CD8-positive, alpha-beta memory T cell (primary cell): ENCODE measurements around the gene RASA3. TPM values are rescaled to one million over a fixed set of nuclear protein-coding genes. Genes with fewer than 3 reads are reported as not detected.

Experiments
- CTCF ChIA-PET: fragments of 350-600 bp; sonication (Branson Sonifier 250); formaldehyde crosslinking; loops from one replicate; lab custom pipeline; 2021; ENCODE audit warnings: antibody characterized with exemption; lab: Charles Lee
- POLR2A ChIA-PET: fragments of 350-600 bp; sonication (Branson Sonifier 250); formaldehyde crosslinking; loops from one replicate; lab custom pipeline; 2021; ENCODE audit warnings: antibody characterized with exemption; lab: Charles Lee
- DNase-seq, 5 donors: peaks; one replicate each; pipeline versions ENCODE4 v3.0.0 to v3.0.0-alpha.2; 2020 to 2022; ENCODE audit warnings: mixed read lengths in 1 of 5
- H3K27ac ChIP-seq: one replicate; pipeline ENCODE4 v1.7.0; 2013; ENCODE audit warnings: low read depth, mild to moderate bottlenecking, low read length, moderate library complexity
- H3K27me3 ChIP-seq: 2 replicates; pipeline ENCODE4 v1.7.0; 2013; ENCODE audit warnings: low read length, mild to moderate bottlenecking; ENCODE audit not compliant: insufficient read depth, poor library complexity, severe bottlenecking
- H3K36me3 ChIP-seq: 2 replicates; pipeline ENCODE4 v1.7.0; 2013; ENCODE audit warnings: mild to moderate bottlenecking, low read length, moderate library complexity; ENCODE audit not compliant: insufficient read depth
- H3K4me1 ChIP-seq: 2 replicates; pipeline ENCODE4 v1.7.0; 2013; ENCODE audit warnings: mild to moderate bottlenecking, low read length, moderate library complexity; ENCODE audit not compliant: insufficient read depth
- H3K4me3 ChIP-seq: 2 replicates; pipeline ENCODE4 v1.7.0; 2013; ENCODE audit warnings: mild to moderate bottlenecking, low read length
- H3K9me3 ChIP-seq: 2 replicates; pipeline ENCODE4 v1.7.0; 2013; ENCODE audit warnings: mild to moderate bottlenecking, low read length
- H3K27ac Mint-ChIP-seq, 8 donors: one replicate each; pipeline ENCODE4 v1.8.0; 2020 to 2021; ENCODE audit warnings: mixed read lengths in 8 of 8, mild to moderate bottlenecking in 6 of 8, inconsistent platforms in 3 of 8, moderate library complexity in 3 of 8
- H3K27me3 Mint-ChIP-seq, 2 donors: one replicate each; pipeline ENCODE4 v1.8.0; 2020 to 2021; ENCODE audit warnings: mixed read lengths in 2 of 2, mild to moderate bottlenecking in 1 of 2, moderate library complexity in 1 of 2
- H3K36me3 Mint-ChIP-seq, 3 donors: one replicate each; pipeline ENCODE4 v1.8.0; 2020 to 2021; ENCODE audit warnings: mixed read lengths in 3 of 3, inconsistent platforms in 1 of 3, mild to moderate bottlenecking in 1 of 3
- H3K4me1 Mint-ChIP-seq, 3 donors: one replicate each; pipeline ENCODE4 v1.8.0; 2020 to 2021; ENCODE audit warnings: mixed read lengths in 3 of 3, inconsistent platforms in 1 of 3, mild to moderate bottlenecking in 1 of 3
- H3K4me3 Mint-ChIP-seq, 7 donors: one replicate each; pipeline ENCODE4 v1.8.0; 2020 to 2021; ENCODE audit warnings: mixed read lengths in 7 of 7, mild to moderate bottlenecking in 6 of 7, moderate library complexity in 4 of 7, inconsistent platforms in 2 of 7
- H3K9me3 Mint-ChIP-seq, 5 donors: one replicate each; pipeline ENCODE4 v1.8.0; 2020 to 2022; ENCODE audit warnings: mixed read lengths in 5 of 5, mild to moderate bottlenecking in 3 of 5, moderate library complexity in 2 of 5, inconsistent platforms in 1 of 5
- polyA plus RNA-seq: library from polyadenylated mRNA; unstranded; fragments of 300-500 nt; fragmentation: Illumina TruSeq; gene quantifications from one replicate; pipeline ENCODE4 v1.2.3, GENCODE V29; 2021
- total RNA-seq, 2 experiments: library from RNA; stranded (reverse); gene quantifications; one replicate each; pipeline ENCODE4 v1.2.3, GENCODE V29; 2021

The RASA3 gene
- total and polyA plus RNA-seq, 3 experiments from 2014 or later = 26.4 to 123 (median 27.1) TPM

- Mint-ChIP-seq H3K4me3 (peak overlapping the region; percentile 17 to 87 (median 52)), H3K36me3 (peaks cover 15 to 70% (median 19%) of the 10 kb centered on the region in 3 donors), H3K27me3 (peaks cover 0 to 2% of the 10 kb centered on the region in 2 donors), H3K27ac (peak overlapping the region; percentile 67 to 92 (median 84)), H3K4me1 (peaks cover 74 to 92% (median 82%) of the 10 kb centered on the region in 3 donors), H3K9me3 (peaks cover 9 to 28% (median 18%) of the 10 kb centered on the region in 5 donors)
- Histone ChIP-seq H3K27ac (no peak overlapping the region), H3K36me3 (peaks cover 9% of the 10 kb centered on the region), H3K9me3 (peaks cover 7% of the 10 kb centered on the region), H3K4me3 (no peak overlapping the region), H3K4me1 (peaks cover 66% of the 10 kb centered on the region), H3K27me3 (no peaks in the 10 kb centered on the region)
- DNase-seq = no peak
- ChIA-PET POLR2A (no interaction called here), CTCF (interaction anchor here (2.7 kb wide), 1 partner anchor 14 kb away, joined by 10 read pairs; no protein-coding TSS in a partner anchor)
These were observed 35.1 kb downstream of the RASA3 start for GRCh38 chr13:114097212-114097892.

- peaks cover 15 to 70% (median 24%) of the 10 kb centered on the region in 3 donors for H3K36me3 Mint-ChIP-seq
- H3K27ac Mint-ChIP-seq = peak overlapping the region; percentile 63 to 92 (median 80)
- H3K4me1 Mint-ChIP-seq = peaks cover 77 to 92% (median 82%) of the 10 kb centered on the region in 3 donors
- CTCF ChIA-PET = interaction anchor here (1.0 to 2.7 kb wide), 2 partner anchors 12 to 14 kb away, joined by 4 to 10 read pairs; no protein-coding TSS in a partner anchor
- Histone ChIP-seq H3K9me3 (peaks cover 8% of the 10 kb centered on the region), H3K4me1 (peaks cover 63% of the 10 kb centered on the region), H3K36me3 (peaks cover 9% of the 10 kb centered on the region), H3K4me3 (no peak overlapping the region), H3K27me3 (no peaks in the 10 kb centered on the region), H3K27ac (no peak overlapping the region)
- peak overlapping the region; percentile 17 to 87 (median 52) for H3K4me3 Mint-ChIP-seq
- POLR2A ChIA-PET = no interaction called here
- no peak for DNase-seq
- H3K9me3 Mint-ChIP-seq = peaks cover 15 to 28% (median 22%) of the 10 kb centered on the region in 5 donors
- peaks cover 0 to 2% of the 10 kb centered on the region in 2 donors for H3K27me3 Mint-ChIP-seq
These were observed 35.6 kb downstream of the RASA3 start for GRCh38 chr13:114096811-114097211.

- Histone ChIP-seq H3K9me3 (peaks cover 15% of the 10 kb centered on the region), H3K27me3 (no peaks in the 10 kb centered on the region), H3K27ac (no peak overlapping the region), H3K4me1 (peaks cover 60% of the 10 kb centered on the region), H3K36me3 (peaks cover 9% of the 10 kb centered on the region), H3K4me3 (no peak overlapping the region)
- Mint-ChIP-seq H3K27ac (peak overlapping the region in 7 of 8 donors; percentile 16 to 92 (median 63)), H3K27me3 (peaks cover 0 to 2% of the 10 kb centered on the region in 2 donors), H3K4me3 (peak overlapping the region in 3 of 7 donors; percentile 25 to 66 (median 52)), H3K36me3 (peaks cover 15 to 68% (median 29%) of the 10 kb centered on the region in 3 donors), H3K9me3 (peaks cover 20 to 31% (median 27%) of the 10 kb centered on the region in 5 donors), H3K4me1 (peaks cover 76 to 92% (median 86%) of the 10 kb centered on the region in 3 donors)
- CTCF ChIA-PET = interaction anchor here (1.0 to 2.7 kb wide), 2 partner anchors 13 to 15 kb away, joined by 4 to 10 read pairs; no protein-coding TSS in a partner anchor
- no peak for DNase-seq
- POLR2A ChIA-PET = no interaction called here
These were observed 36.4 kb downstream of the RASA3 start for GRCh38 chr13:114096031-114096485.

GRCh38 chr13:114095486-114095885 lies 36.9 kb downstream of the RASA3 start:
- Histone ChIP-seq H3K9me3 (peaks cover 17% of the 10 kb centered on the region), H3K36me3 (peaks cover 9% of the 10 kb centered on the region), H3K27ac (no peak overlapping the region), H3K27me3 (no peaks in the 10 kb centered on the region), H3K4me1 (peaks cover 59% of the 10 kb centered on the region), H3K4me3 (no peak overlapping the region)
- H3K27ac Mint-ChIP-seq = peak overlapping the region in 6 of 8 donors; percentile 23 to 92 (median 74)
- no peak for DNase-seq
- peak overlapping the region in 6 of 7 donors; percentile 16 to 66 (median 44) for H3K4me3 Mint-ChIP-seq
- peaks cover 0 to 2% of the 10 kb centered on the region in 2 donors for H3K27me3 Mint-ChIP-seq
- POLR2A ChIA-PET = no interaction called here
- peaks cover 20 to 34% (median 29%) of the 10 kb centered on the region in 5 donors for H3K9me3 Mint-ChIP-seq
- peaks cover 15 to 65% (median 29%) of the 10 kb centered on the region in 3 donors for H3K36me3 Mint-ChIP-seq
- H3K4me1 Mint-ChIP-seq = peaks cover 77 to 92% (median 87%) of the 10 kb centered on the region in 3 donors
- CTCF ChIA-PET = interaction anchor here (2.7 kb wide), 1 partner anchor 16 kb away, joined by 10 read pairs; no protein-coding TSS in a partner anchor

- Mint-ChIP-seq H3K4me1 (peaks cover 80 to 96% (median 91%) of the 10 kb centered on the region in 3 donors), H3K4me3 (peak overlapping the region in 1 of 7 donors; percentile 1), H3K36me3 (peaks cover 17 to 72% (median 29%) of the 10 kb centered on the region in 3 donors), H3K27ac (peak overlapping the region in 7 of 8 donors; percentile 16 to 92 (median 50)), H3K27me3 (peaks cover 0 to 2% of the 10 kb centered on the region in 2 donors), H3K9me3 (peaks cover 20 to 36% (median 29%) of the 10 kb centered on the region in 5 donors)
- ChIA-PET CTCF (interaction anchor here (1.5 kb wide), 1 partner anchor 11 kb away, joined by 3 read pairs; no protein-coding TSS in a partner anchor), POLR2A (interaction anchor here (0.9 kb wide), 1 partner anchor 16 kb away, joined by 3 read pairs; no protein-coding TSS in a partner anchor)
- Histone ChIP-seq H3K9me3 (peaks cover 17% of the 10 kb centered on the region), H3K27ac (no peak overlapping the region), H3K27me3 (no peaks in the 10 kb centered on the region), H3K36me3 (peaks cover 12% of the 10 kb centered on the region), H3K4me3 (no peak overlapping the region), H3K4me1 (peaks cover 51% of the 10 kb centered on the region)
- DNase-seq = no peak
These were observed 39.3 kb downstream of the RASA3 start for GRCh38 chr13:114093118-114093517.

- Histone ChIP-seq H3K4me1 (peaks cover 45% of the 10 kb centered on the region), H3K36me3 (peaks cover 12% of the 10 kb centered on the region), H3K9me3 (peaks cover 17% of the 10 kb centered on the region), H3K27me3 (no peaks in the 10 kb centered on the region), H3K27ac (no peak overlapping the region), H3K4me3 (no peak overlapping the region)
- Mint-ChIP-seq H3K9me3 (peaks cover 20 to 32% (median 29%) of the 10 kb centered on the region in 5 donors), H3K4me1 (peaks cover 73 to 95% (median 86%) of the 10 kb centered on the region in 3 donors), H3K36me3 (peaks cover 17 to 71% (median 29%) of the 10 kb centered on the region in 3 donors), H3K27ac (peak overlapping the region in 3 of 8 donors; percentile 6 to 73 (median 24)), H3K4me3 (peak overlapping the region in 1 of 7 donors; percentile 4), H3K27me3 (peaks cover 0 to 2% of the 10 kb centered on the region in 2 donors)
- ChIA-PET CTCF (interaction anchor here (1.5 kb wide), 1 partner anchor 10 kb away, joined by 3 read pairs; no protein-coding TSS in a partner anchor), POLR2A (no interaction called here)
- no peak for DNase-seq
These were observed 40.0 kb downstream of the RASA3 start for GRCh38 chr13:114092468-114092867.

GRCh38 chr13:114090476-114090875 lies 41.9 kb downstream of the RASA3 start:
- Mint-ChIP-seq H3K4me3 (peak overlapping the region in 3 of 7 donors; percentile 12 to 56 (median 14)), H3K9me3 (peaks cover 20 to 29% (median 23%) of the 10 kb centered on the region in 5 donors), H3K36me3 (peaks cover 13 to 57% (median 29%) of the 10 kb centered on the region in 3 donors), H3K27me3 (no peaks in the 10 kb centered on the region), H3K4me1 (peaks cover 53 to 79% (median 66%) of the 10 kb centered on the region in 3 donors), H3K27ac (peak overlapping the region in 6 of 8 donors; percentile 38 to 77 (median 50))
- peaks cover 17% of the 10 kb centered on the region for H3K9me3 ChIP-seq
- POLR2A ChIA-PET = no interaction called here
- CTCF ChIA-PET = no interaction called here
- no peaks in the 10 kb centered on the region for H3K27me3 ChIP-seq
- DNase-seq = peak in 1 of 5 donors; percentile 40
- H3K4me3 ChIP-seq = no peak overlapping the region
- H3K27ac ChIP-seq = no peak overlapping the region
- peaks cover 3% of the 10 kb centered on the region for H3K36me3 ChIP-seq
- H3K4me1 ChIP-seq = peaks cover 25% of the 10 kb centered on the region
